H9 (cell line): ENCODE results near the gene PRCD. TPM values are rescaled to one million over a fixed set of nuclear protein-coding genes. Genes with fewer than 3 reads are reported as not detected.

Experiments used
- DNase-seq: peaks from one replicate; pipeline ENCODE4 v3.0.0-alpha.2; 2017
- H2AFZ ChIP-seq: one replicate; pipeline ENCODE4 v1.6.1; 2013; ENCODE audit warnings: mild to moderate bottlenecking, low read length, control low read depth, moderate library complexity
- H2AK5ac ChIP-seq: 2 replicates; pipeline ENCODE4 v1.6.1; 2013; ENCODE audit warnings: low read length, control low read depth, mixed read lengths; ENCODE audit not compliant: insufficient read length
- H2BK120ac ChIP-seq: one replicate; pipeline ENCODE4 v1.6.1; 2013; ENCODE audit warnings: low read depth, mild to moderate bottlenecking, low read length, control low read depth, inconsistent platforms; ENCODE audit not compliant: poor library complexity, severe bottlenecking
- H2BK12ac ChIP-seq: 2 replicates; pipeline ENCODE4 v1.6.1; 2013; ENCODE audit warnings: low read length, control low read depth, mixed read lengths, low read depth; ENCODE audit not compliant: insufficient read length
- H2BK15ac ChIP-seq: 2 replicates; pipeline ENCODE4 v1.6.1; 2013; ENCODE audit warnings: low read depth, low read length, control low read depth
- H2BK20ac ChIP-seq: one replicate; pipeline ENCODE4 v1.6.1; 2013; ENCODE audit warnings: low read depth, mild to moderate bottlenecking, low read length, control low read depth, inconsistent platforms; ENCODE audit not compliant: poor library complexity, severe bottlenecking
- H2BK5ac ChIP-seq: 2 replicates; pipeline ENCODE4 v1.6.1; 2013; ENCODE audit warnings: low read length, control low read depth, mixed read lengths; ENCODE audit not compliant: insufficient read length
- H3K14ac ChIP-seq: 2 replicates; pipeline ENCODE4 v1.6.1; 2013; ENCODE audit warnings: low read length, control low read depth; ENCODE audit not compliant: insufficient read depth
- H3K18ac ChIP-seq: 2 replicates; pipeline ENCODE4 v1.6.1; 2013; ENCODE audit warnings: low read depth, mild to moderate bottlenecking, mixed read lengths, low read length, control low read depth; ENCODE audit not compliant: insufficient read length
- H3K23ac ChIP-seq: 2 replicates; pipeline ENCODE4 v1.6.1; 2013; ENCODE audit warnings: low read length, control low read depth, mixed read lengths, low read depth; ENCODE audit not compliant: insufficient read length
- H3K23me2 ChIP-seq: 2 replicates; pipeline ENCODE4 v1.6.1; 2013; ENCODE audit warnings: low read depth, mild to moderate bottlenecking, mixed read lengths, low read length, control low read depth; ENCODE audit not compliant: insufficient read length, poor library complexity, severe bottlenecking
- H3K27ac ChIP-seq: 2 replicates; pipeline ENCODE4 v1.5.1; 2013; ENCODE audit warnings: low read length, control low read depth, mixed read lengths, low read depth; ENCODE audit not compliant: insufficient read length
- H3K27me3 ChIP-seq: 2 replicates; pipeline ENCODE4 v1.6.1; 2013; ENCODE audit warnings: low read length, control low read depth, inconsistent platforms; ENCODE audit not compliant: insufficient read depth
- H3K4ac ChIP-seq: 2 replicates; pipeline ENCODE4 v1.6.1; 2013; ENCODE audit warnings: low read depth, mild to moderate bottlenecking, control low read depth, inconsistent platforms, low read length, moderate library complexity
- H3K4me1 ChIP-seq: 2 replicates; pipeline ENCODE4 v1.6.1; 2013; ENCODE audit warnings: low read length, control low read depth, inconsistent platforms; ENCODE audit not compliant: insufficient read depth
- H3K4me2 ChIP-seq: 2 replicates; pipeline ENCODE4 v1.6.1; 2013; ENCODE audit warnings: low read length, control low read depth, mixed read lengths; ENCODE audit not compliant: insufficient read length, insufficient read depth
- H3K56ac ChIP-seq: 2 replicates; pipeline ENCODE4 v1.6.1; 2013; ENCODE audit warnings: low read depth, mild to moderate bottlenecking, mixed read lengths, low read length, control low read depth; ENCODE audit not compliant: insufficient read length
- H3K79me1 ChIP-seq: 2 replicates; pipeline ENCODE4 v1.6.1; 2013; ENCODE audit warnings: low read depth, mild to moderate bottlenecking, moderate library complexity, low read length, control low read depth, inconsistent platforms; ENCODE audit not compliant: insufficient read depth, poor library complexity, severe bottlenecking
- H3K79me2 ChIP-seq: 2 replicates; pipeline ENCODE4 v1.6.1; 2013; ENCODE audit warnings: low read length, control low read depth, inconsistent platforms; ENCODE audit not compliant: insufficient read depth
- H3K9ac ChIP-seq: 2 replicates; pipeline ENCODE4 v1.6.1; 2013; ENCODE audit warnings: low read length, control low read depth, mixed read lengths; ENCODE audit not compliant: insufficient read length; ENCODE audit errors: extremely low read depth
- H3K9me3 ChIP-seq: one replicate; pipeline ENCODE4 v1.6.1; 2013; ENCODE audit warnings: low read depth, low read length, inconsistent platforms; ENCODE audit not compliant: control insufficient read depth
- H3T11ph ChIP-seq: one replicate; pipeline ENCODE4 v1.6.1; 2013; ENCODE audit warnings: mild to moderate bottlenecking, low read length, control low read depth, inconsistent platforms
- H4K20me1 ChIP-seq: one replicate; pipeline ENCODE4 v1.6.1; 2013; ENCODE audit not compliant: control insufficient read depth, insufficient read length, insufficient read depth
- H4K5ac ChIP-seq: 2 replicates; pipeline ENCODE4 v1.6.1; 2013; ENCODE audit warnings: low read depth, mild to moderate bottlenecking, mixed read lengths, low read length, control low read depth; ENCODE audit not compliant: insufficient read length
- H4K8ac ChIP-seq: replicated peaks from 2 replicates; pipeline ENCODE4 v1.6.1; 2013; ENCODE audit warnings: low read length, control low read depth, mixed read lengths, low read depth; ENCODE audit not compliant: insufficient read length
- H4K91ac ChIP-seq: 2 replicates; pipeline ENCODE4 v1.6.1; 2013; ENCODE audit warnings: low read depth, mild to moderate bottlenecking, moderate library complexity, mixed read lengths, low read length, control low read depth; ENCODE audit not compliant: insufficient read length
- H3K27ac Mint-ChIP-seq, 3 experiments: 2 replicates in 2 of 3; 3 replicates in 1 of 3; pipeline ENCODE4 v1.8.0; 2020 to 2021; ENCODE audit warnings: mixed read lengths in 3 of 3, mild to moderate bottlenecking in 1 of 3, moderate library complexity in 1 of 3
- H3K27me3 Mint-ChIP-seq: 2 replicates; pipeline ENCODE4 v1.8.0; 2021; ENCODE audit warnings: low read depth, mild to moderate bottlenecking, moderate library complexity, mixed read lengths
- H3K36me3 Mint-ChIP-seq, 3 experiments: 2 replicates in 2 of 3; 3 replicates in 1 of 3; pipeline ENCODE4 v1.8.0; 2020 to 2021; ENCODE audit warnings: low read depth in 3 of 3, mixed read lengths in 3 of 3; ENCODE audit not compliant: insufficient read depth in 1 of 3
- H3K4me1 Mint-ChIP-seq, 2 experiments: 2 replicates each; pipeline ENCODE4 v1.8.0; 2020; ENCODE audit warnings: mixed read lengths in 2 of 2
- H3K4me3 Mint-ChIP-seq, 2 experiments: 2 replicates in 1 of 2; 3 replicates in 1 of 2; pipeline ENCODE4 v1.8.0; 2020 to 2021; ENCODE audit warnings: mild to moderate bottlenecking in 2 of 2, mixed read lengths in 2 of 2, moderate library complexity in 1 of 2
- H3K9me3 Mint-ChIP-seq, 2 experiments: 2 replicates in 1 of 2; 3 replicates in 1 of 2; pipeline ENCODE4 v1.8.0; 2020; ENCODE audit warnings: mild to moderate bottlenecking in 2 of 2, mixed read lengths in 2 of 2, moderate library complexity in 1 of 2
- CTCF ChIP-seq: fragments of 200-600 bp; sonication (generic); conservative IDR thresholded peaks from 3 replicates; pipeline ENCODE4 v1.8.0; 2021; ENCODE audit warnings: antibody characterized with exemption, mild to moderate bottlenecking
- whole genome bisulfite sequencing: extraction: QIAGEN DNeasy Blood & Tissue Kit; methylation state at CpG from one replicate; pipeline ENCODE4 v1.1.7; 2013; ENCODE audit warnings: missing lambda C conversion rate, low lambda C conversion rate, mixed read lengths; ENCODE audit not compliant: insufficient read length; ENCODE audit errors: extremely low coverage; 5-methylcytosine and 5-hydroxymethylcytosine counted together
- total RNA-seq: library from RNA; stranded (reverse); gene quantifications from 2 replicates; pipeline ENCODE4 v1.2.1, GENCODE V29; 2021

The PRCD gene
- total RNA-seq, 1 experiment from 2014 or later: 0.46 TPM

- Mint-ChIP-seq H3K4me3 (0 out of 5 replicates have a peak overlapping the region, but pooled peaks of 1 of the 2 experiments have one; percentile 2), H3K27me3 (peaks cover 36% of the 10 kb centered on the region), H3K36me3 (no peaks in the 10 kb centered on the region), H3K27ac (no peak overlapping the region), H3K4me1 (peaks cover 31 to 45% of the 10 kb centered on the region in 2 experiments), H3K9me3 (no peaks in the 10 kb centered on the region)
- no peak overlapping the region for H2BK12ac ChIP-seq
- H4K5ac ChIP-seq: no peak overlapping the region
- H2BK15ac ChIP-seq: no peak overlapping the region
- H2AFZ ChIP-seq: no peak overlapping the region
- H2AK5ac ChIP-seq: no peak overlapping the region
- H4K8ac ChIP-seq: no peak overlapping the region
- no CpG with 5 or more reads among the region's 8 CpGs for WGBS
- H3K23ac ChIP-seq: no peak overlapping the region
- H3K56ac ChIP-seq: no peak overlapping the region
- no peak for DNase-seq
- H4K91ac ChIP-seq: no peak overlapping the region
- H3T11ph ChIP-seq: no peak overlapping the region
- peaks cover 7% of the 10 kb centered on the region for H3K23me2 ChIP-seq
- no peaks in the 10 kb centered on the region for H3K9me3 ChIP-seq
- no peak overlapping the region for H3K27ac ChIP-seq
- H2BK20ac ChIP-seq: no peak overlapping the region
- no peaks in the 10 kb centered on the region for H3K79me1 ChIP-seq
- H2BK5ac ChIP-seq: no peak overlapping the region
- no peak overlapping the region for H3K9ac ChIP-seq
- no peak overlapping the region for H3K14ac ChIP-seq
- H3K18ac ChIP-seq: no peak overlapping the region
- TF ChIP-seq CTCF: no peak
- H4K20me1 ChIP-seq: peaks cover 4% of the 10 kb centered on the region
- H3K4ac ChIP-seq: no peak overlapping the region
- H3K27me3 ChIP-seq: peaks cover 13% of the 10 kb centered on the region; the same call in 1 of the 2 replicates
- no peak overlapping the region for H2BK120ac ChIP-seq
- H3K4me2 ChIP-seq: no peak overlapping the region
- H3K79me2 ChIP-seq: no peaks in the 10 kb centered on the region
- peaks cover 2% of the 10 kb centered on the region; the same call in 1 of the 2 replicates for H3K4me1 ChIP-seq
Observed at GRCh38 chr17:76542984-76543383, 3.1 kb downstream of the PRCD start.
